ENCODE data around the gene CAMKK1.
"Not testable (repeated sequence)": the region's sequence is repeated elsewhere in the genome, so short reads cannot be mapped to it uniquely, and the experiment has no call there.

CAMKK1 gene

DNA sequence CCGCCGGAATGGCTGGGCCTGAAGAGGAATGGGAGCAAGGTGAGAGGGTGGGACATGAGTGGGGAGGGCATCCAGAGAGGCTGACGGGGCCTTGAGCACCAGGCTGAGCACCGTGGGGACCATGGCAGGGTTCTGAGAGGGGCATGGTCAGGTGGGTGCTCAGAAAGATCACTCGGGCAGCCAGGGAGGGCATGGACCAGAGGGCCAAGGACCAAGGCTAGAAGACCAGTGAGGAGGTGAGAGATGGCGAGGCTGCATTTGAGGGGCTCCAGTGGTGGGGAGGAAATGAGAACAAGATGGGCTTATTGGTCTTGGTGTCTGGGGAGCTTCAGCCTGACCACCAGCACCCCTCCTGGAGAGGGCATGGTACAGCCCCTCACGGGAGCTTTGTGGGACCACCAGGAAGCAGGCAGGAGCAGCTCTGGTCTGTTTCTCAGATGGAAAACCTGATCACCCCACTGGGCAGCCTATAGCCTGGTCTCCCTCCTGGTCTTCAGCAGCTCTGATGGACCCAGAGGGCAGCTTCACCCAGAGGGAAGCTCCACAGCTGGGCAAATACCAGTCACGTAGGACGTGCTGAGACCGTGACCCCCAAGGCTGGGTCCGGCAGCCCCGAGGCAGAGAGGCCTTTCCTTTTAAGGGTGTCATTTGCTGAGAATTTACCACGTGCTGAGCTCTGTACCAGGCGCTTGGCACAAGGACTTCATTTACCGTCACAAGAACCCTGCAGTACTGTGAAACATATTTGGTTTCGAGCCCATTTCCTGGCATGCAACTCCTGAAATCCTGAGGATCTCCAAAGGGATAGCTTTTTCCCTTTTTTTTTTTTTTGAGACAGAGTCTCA is 35.4 kb downstream of the CAMKK1 start:
- POLR2A ChIA-PET: interaction anchor here (0.9 kb wide), 1 partner anchor 12 kb away, joined by 3 read pairs; no protein-coding TSS in a partner anchor
- H3K4me3 ChIP-seq (ENCODE audit: low read depth, low read length): no peak overlapping the region
- no peak for DNase-seq (ENCODE audit: low read depth, low spot score)
- TF ChIP-seq, protein P1, sequence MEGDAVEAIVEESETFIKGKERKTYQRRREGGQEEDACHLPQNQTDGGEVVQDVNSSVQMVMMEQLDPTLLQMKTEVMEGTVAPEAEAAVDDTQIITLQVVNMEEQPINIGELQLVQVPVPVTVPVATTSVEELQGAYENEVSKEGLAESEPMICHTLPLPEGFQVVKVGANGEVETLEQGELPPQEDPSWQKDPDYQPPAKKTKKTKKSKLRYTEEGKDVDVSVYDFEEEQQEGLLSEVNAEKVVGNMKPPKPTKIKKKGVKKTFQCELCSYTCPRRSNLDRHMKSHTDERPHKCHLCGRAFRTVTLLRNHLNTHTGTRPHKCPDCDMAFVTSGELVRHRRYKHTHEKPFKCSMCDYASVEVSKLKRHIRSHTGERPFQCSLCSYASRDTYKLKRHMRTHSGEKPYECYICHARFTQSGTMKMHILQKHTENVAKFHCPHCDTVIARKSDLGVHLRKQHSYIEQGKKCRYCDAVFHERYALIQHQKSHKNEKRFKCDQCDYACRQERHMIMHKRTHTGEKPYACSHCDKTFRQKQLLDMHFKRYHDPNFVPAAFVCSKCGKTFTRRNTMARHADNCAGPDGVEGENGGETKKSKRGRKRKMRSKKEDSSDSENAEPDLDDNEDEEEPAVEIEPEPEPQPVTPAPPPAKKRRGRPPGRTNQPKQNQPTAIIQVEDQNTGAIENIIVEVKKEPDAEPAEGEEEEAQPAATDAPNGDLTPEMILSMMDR (IDR thresholded peaks at IDR 0.05; ENCODE audit: insufficient read depth, low read length, missing control alignments): no peak
- CTCF ChIA-PET: interaction anchor here (0.9 to 4.5 kb wide), 7 partner anchors 8 to 123 kb away, joined by 3 to 45 read pairs (median 4); partner anchors contain the start of gene NCBP3

DNA sequence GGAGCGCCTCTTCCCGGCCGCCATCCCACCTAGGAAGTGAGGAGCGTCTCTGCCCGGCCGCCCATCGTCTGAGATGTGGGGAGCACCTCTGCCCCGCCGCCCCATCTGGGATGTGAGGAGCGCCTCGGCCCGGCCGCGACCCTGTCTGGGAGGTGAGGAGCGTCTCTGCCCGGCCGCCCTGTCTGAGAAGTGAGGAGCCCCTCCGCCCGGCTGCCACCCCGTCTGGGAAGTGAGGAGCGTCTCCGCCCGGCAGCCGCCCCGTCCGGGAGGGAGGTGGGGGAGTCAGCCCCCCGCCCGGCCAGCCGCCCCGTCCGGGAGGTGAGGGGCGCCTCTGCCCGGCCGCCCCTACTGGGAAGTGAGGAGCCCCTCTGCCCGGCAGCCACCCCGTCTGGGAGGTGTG is 38.6 kb downstream of the CAMKK1 start:
- H3K4me3 ChIP-seq (ENCODE audit: low read depth, low read length); POLR2A ChIA-PET; DNase-seq (ENCODE audit: low read depth, low spot score): not testable (repeated sequence)
- CTCF ChIA-PET: interaction anchor here (4.5 kb wide), 1 partner anchor 9 kb away, joined by 45 read pairs; the partner anchor contains the start of gene NCBP3

DNA sequence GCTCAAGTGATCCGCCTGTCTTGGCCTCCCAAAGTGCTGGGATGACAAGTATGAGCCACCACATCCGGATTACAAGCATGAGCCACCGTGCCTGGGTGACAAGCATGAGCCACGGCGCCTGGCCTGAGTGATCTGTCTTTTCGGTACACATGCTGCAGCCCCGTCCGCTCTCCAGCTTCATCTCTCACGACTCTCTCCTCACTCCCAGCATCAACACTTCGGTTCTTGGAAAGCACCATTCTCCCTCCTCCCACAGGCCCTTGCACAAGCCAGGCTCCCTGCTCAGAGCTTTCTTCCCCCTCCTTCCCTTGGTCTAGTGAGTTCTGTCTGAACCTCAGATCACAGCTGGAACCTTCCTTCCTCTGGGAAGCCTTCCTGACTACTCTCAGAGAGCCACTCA is 40.3 kb downstream of the CAMKK1 start:
- CTCF ChIA-PET: interaction anchor here (1.1 to 10.8 kb wide), 2 partner anchors 11 to 115 kb away, joined by 5 to 172 read pairs; no protein-coding TSS in a partner anchor
- TF ChIP-seq, protein P1 (IDR thresholded peaks at IDR 0.05; ENCODE audit: insufficient read depth, low read length, missing control alignments): no peak
- POLR2A ChIA-PET: no interaction called here
- no peak for DNase-seq (ENCODE audit: low read depth, low spot score)
- no peak overlapping the region for H3K4me3 ChIP-seq (ENCODE audit: low read depth, low read length)

DNA sequence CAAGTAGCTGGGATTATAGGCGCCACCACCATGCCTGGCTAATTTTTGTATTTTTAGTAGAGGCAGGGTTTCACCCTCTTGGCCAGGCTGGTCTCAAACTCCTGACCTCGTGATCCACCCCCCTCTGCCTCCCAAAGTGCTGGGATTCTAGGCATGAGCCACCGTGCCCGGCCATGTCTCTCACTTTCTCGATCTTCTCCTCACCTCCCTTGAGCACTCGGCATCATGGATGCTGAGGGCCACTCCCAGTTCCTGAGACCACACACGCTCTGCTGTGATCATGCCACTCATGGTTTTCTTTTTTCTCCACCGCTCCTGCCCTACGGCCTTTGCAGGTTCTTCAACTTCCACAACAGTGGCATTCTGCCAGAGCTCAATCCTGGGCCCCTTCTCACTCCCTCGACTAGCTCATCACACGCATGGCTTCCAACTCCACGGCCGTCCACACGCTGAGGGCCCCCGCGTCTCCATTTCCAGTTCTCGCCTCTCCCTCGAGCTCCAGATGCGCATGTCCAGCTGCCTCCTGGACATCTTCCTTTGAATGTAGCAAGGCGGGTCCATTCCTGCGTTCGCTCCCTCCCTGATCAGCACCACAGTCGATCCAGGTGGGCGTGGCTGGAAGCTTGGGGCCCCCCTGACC is 41.3 kb downstream of the CAMKK1 start:
- TF ChIP-seq, protein P1 (IDR thresholded peaks at IDR 0.05; ENCODE audit: insufficient read depth, low read length, missing control alignments): no peak
- ChIA-PET POLR2A (no interaction called here), CTCF (interaction anchor here (1.1 to 10.8 kb wide), 2 partner anchors 12 to 114 kb away, joined by 5 to 172 read pairs; no protein-coding TSS in a partner anchor)

DNA sequence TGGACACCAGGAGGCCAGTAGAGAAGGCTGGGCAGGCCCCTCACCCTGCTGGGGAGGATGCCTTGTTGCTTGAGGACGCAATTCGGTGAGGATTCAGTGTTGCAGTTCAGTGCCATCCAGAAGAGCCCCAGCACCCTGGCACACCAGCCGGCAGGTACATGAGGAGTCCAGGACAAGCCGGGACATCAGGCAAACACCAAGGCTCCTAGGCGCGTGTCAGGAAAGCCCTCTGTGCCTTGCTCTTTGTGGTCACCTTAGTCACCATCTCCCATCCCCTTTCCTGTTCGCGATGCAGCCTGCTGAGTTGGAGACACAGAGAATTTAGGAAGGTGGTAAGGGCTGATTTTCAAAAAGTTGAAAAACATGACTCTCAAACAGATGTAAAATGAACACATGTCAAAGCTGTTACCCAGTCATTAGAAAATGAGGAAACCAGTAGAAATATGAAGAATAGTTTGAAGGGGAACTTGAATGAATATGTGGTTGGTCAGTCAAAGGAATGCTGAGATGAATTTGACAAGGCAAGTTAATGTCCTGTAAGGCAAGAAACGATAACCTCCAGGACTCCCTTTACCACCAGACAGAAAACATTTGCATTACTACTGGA is 44.5 kb downstream of the CAMKK1 start:
- ChIA-PET POLR2A (no interaction called here), CTCF (interaction anchor here (2.5 to 10.8 kb wide), 4 partner anchors 15 to 112 kb away, joined by 10 to 201 read pairs (median 150); no protein-coding TSS in a partner anchor)
- TF ChIP-seq, protein P1 (IDR thresholded peaks at IDR 0.05; ENCODE audit: insufficient read depth, low read length, missing control alignments): no peak

More for the DNA sequence above, 41.3 kb downstream of the CAMKK1 start:
- DNase-seq (ENCODE audit: low read depth, low spot score): no peak
- no peak overlapping the region for H3K4me3 ChIP-seq (ENCODE audit: low read depth, low read length)

DNA sequence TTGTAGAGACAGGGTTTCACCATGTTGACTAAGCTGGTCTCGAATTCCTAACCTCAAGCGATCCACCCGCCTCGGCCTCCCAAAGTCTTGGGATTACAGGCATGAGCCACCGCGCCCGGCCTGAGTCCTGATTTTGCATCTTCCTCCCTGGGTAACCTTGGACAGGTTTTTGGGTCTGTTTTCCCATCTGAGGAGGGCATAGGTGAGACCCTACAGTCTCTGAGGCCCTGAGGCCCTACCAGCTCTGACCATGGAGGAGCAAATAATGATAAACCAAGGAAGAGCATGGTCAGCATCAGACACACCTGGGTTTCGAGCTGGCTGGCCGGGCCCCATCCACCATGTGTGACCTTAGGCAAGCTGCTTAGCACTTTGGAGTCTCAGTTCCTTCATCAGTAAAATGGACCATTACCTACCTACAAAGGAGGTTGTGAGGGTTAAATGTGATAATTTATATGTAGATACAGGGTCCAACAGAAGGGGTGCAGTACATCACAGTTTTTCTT is 45.6 kb downstream of the CAMKK1 start:
- CTCF ChIA-PET: interaction anchor here (0.6 to 10.8 kb wide), 23 partner anchors 9 to 296 kb away, joined by 3 to 201 read pairs (median 4); partner anchors contain the start of gene CYB5D2
- TF ChIP-seq, protein P1 (IDR thresholded peaks at IDR 0.05; ENCODE audit: insufficient read depth, low read length, missing control alignments): no peak
- no peak overlapping the region for H3K4me3 ChIP-seq (ENCODE audit: low read depth, low read length)
- POLR2A ChIA-PET: no interaction called here
- no peak for DNase-seq (ENCODE audit: low read depth, low spot score)

More for the DNA sequence above, 44.5 kb downstream of the CAMKK1 start:
- no peak overlapping the region for H3K4me3 ChIP-seq (ENCODE audit: low read depth, low read length)
- no peak for DNase-seq (ENCODE audit: low read depth, low spot score)

All from AG04449 (cell line).